NCI-H2171 treated with DMSO at 0.1 percent for 48 hours (cell line): Measurements from ENCODE around the gene KCND1.
A peak's percentile ranks its signal among the peaks of the same experiment; 100 is the strongest.

Source experiments
- DNase-seq: peaks from one replicate; lab custom pipeline; 2025; lab: John Stamatoyannopoulos, UW

The KCND1 gene

DNA sequence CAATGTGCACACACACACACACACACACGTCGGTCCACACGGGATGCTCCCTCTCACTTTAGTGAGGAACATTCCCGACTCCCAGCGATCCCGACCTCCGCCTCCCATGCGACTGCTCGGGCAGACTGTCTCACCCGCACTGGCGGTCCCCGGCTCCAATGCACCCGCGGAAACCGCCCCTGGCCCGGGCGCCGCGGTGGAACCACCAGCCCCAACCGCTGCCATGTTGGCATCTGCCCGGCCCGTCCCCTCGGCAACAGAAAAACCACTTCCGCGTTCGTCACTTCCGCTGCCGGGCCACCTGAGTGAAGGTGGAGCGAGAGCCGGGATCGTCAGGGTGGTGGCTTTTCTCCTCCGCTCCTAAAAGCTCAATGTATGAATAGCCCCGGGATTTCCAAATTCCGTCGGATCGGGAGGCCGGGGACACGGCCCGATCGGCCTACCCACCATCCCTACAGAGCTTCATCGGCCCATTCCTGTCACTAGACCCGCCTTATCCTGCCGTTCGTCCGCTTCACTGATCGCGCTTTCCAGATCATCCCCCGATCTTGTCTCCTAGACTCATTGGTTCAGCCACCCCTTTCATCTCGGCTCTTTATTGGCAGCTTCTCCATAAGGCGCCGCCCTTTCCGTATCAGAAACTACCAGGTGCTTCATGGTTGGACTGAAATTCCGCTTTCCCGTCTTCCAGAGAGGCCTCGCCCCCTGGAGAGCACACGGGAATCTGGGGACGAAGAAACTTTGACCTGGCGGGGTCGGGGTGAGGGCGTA, 60.0 kb downstream of the KCND1 start, which contains the start of gene SLC35A2:
Gene SLC35A2 (minus strand): TSS at position 235 of the 771 bp plus-strand sequence. CDS start 10 bp downstream, at position 225.
- DNase-seq, result peak; percentile 92
